Measurements from ENCODE around the gene TMEM52.

The TMEM52 gene

GRCh38 chr1:1873186-1873585 lies 45.9 kb downstream of the TMEM52 start:
- DNase-seq (ENCODE audit: low read depth in 1 of 2, low spot score in 1 of 2), result no peak

- DNase-seq (ENCODE audit: low read depth in 1 of 2, low spot score in 1 of 2), result no peak
Observed at GRCh38 chr1:1872329-1872994, 46.6 kb downstream of the TMEM52 start.

GRCh38 chr1:1869469-1869868 lies 49.6 kb downstream of the TMEM52 start:
- DNase-seq (ENCODE audit: low read depth in 1 of 2, low spot score in 1 of 2), result no peak
